GM12878 (cell line): ENCODE measurements around the gene PIGL. TPM values are rescaled to one million over a fixed set of nuclear protein-coding genes. Genes with fewer than 3 reads are reported as not detected.
A peak's percentile ranks its signal among the peaks of the same experiment; 100 is the strongest.

Experiments
- ATAC-seq: fragments of 200-7000 bp; cut with Tn5 transposase; 3 replicates; pipeline ENCODE4 v1.9.1; 2020; ENCODE audit warnings: mild to moderate bottlenecking, moderate library complexity
- BruUV-seq: library from RNA; stranded (reverse); fragments of 400-500 nt; replicated peaks from 2 replicates; lab custom pipeline; 2021; lab: Mats Ljungman, UMichigan
- CTCF ChIA-PET: fragments of 300-600 bp; sonication (Branson Sonifier 250); formaldehyde crosslinking; extraction: SDS; loops from one replicate; lab custom pipeline; 2021; ENCODE audit warnings: inconsistent platforms; lab: Yijun Ruan, JAX
- POLR2A ChIA-PET: fragments of 350-600 bp; formaldehyde crosslinking; extraction: SDS; loops from one replicate; lab custom pipeline; 2021; ENCODE audit warnings: inconsistent platforms; lab: Charles Lee
- RAD21 ChIA-PET: fragments of 300-600 bp; sonication (Branson Sonifier 250); formaldehyde crosslinking; loops from one replicate; lab custom pipeline; 2023; ENCODE audit warnings: antibody characterized with exemption; ENCODE audit not compliant: unreplicated experiment; lab: Charles Lee
- SMC1A ChIA-PET: fragments of 300-600 bp; sonication (Branson Sonifier 250); formaldehyde crosslinking; loops from one replicate; lab custom pipeline; 2023; ENCODE audit not compliant: unreplicated experiment, uncharacterized antibody; lab: Charles Lee
- DNase-seq: peaks from one replicate; pipeline ENCODE4 v3.0.0-alpha.2; 2011; ENCODE audit warnings: low read depth, low spot score
- FAIRE-seq: peaks from 3 replicates; lab custom pipeline; 2011; peaks lifted over from hg19 to GRCh38; lab: Jason Lieb, UNC
- H2AFZ ChIP-seq: 2 replicates; pipeline ENCODE4 v1.6.0; 2011; ENCODE audit warnings: low read depth, low read length, control low read depth; ENCODE audit not compliant: control insufficient read depth
- H3K27ac ChIP-seq: 2 replicates; pipeline ENCODE4 v1.5.1; 2011; ENCODE audit warnings: control low read depth; ENCODE audit not compliant: control insufficient read depth, insufficient read depth
- H3K27me3 ChIP-seq, 2 experiments: replicated peaks in 1 of 2; 2 replicates each; pipeline versions ENCODE4 v1.6.0 to v1.6.1; 2011; ENCODE audit warnings: low read length in 1 of 2; ENCODE audit not compliant: control insufficient read depth in 2 of 2, insufficient read depth in 2 of 2
- H3K36me3 ChIP-seq, 2 experiments: 2 replicates each; pipeline ENCODE4 v1.5.1; 2011; ENCODE audit warnings: low read length in 1 of 2; ENCODE audit not compliant: control insufficient read depth in 2 of 2, insufficient read depth in 2 of 2
- H3K4me1 ChIP-seq: 2 replicates; pipeline ENCODE4 v1.6.1; 2011; ENCODE audit warnings: mild to moderate bottlenecking, low read length, moderate library complexity, mixed read lengths; ENCODE audit not compliant: control insufficient read depth, insufficient read depth
- H3K4me2 ChIP-seq: 2 replicates; pipeline ENCODE4 v1.6.0; 2011; ENCODE audit warnings: control low read depth; ENCODE audit not compliant: control insufficient read depth, insufficient read depth
- H3K4me3 ChIP-seq: fragments of 200-600 bp; sonication (generic); 2 replicates; pipeline ENCODE4 v1.5.1; 2016
- H3K79me2 ChIP-seq: 2 replicates; pipeline ENCODE4 v1.6.0; 2011; ENCODE audit warnings: low read length; ENCODE audit not compliant: control insufficient read depth, insufficient read depth
- H3K9ac ChIP-seq: 2 replicates; pipeline ENCODE4 v1.8.0; 2011; ENCODE audit warnings: low read length, control low read depth, mixed read lengths; ENCODE audit not compliant: control insufficient read depth, insufficient read depth
- H3K9me3 ChIP-seq: replicated peaks from 3 replicates; pipeline ENCODE4 v1.5.1; 2011; ENCODE audit warnings: mild to moderate bottlenecking, low read length; ENCODE audit not compliant: control insufficient read depth, insufficient read depth
- H4K20me1 ChIP-seq: 2 replicates; pipeline ENCODE4 v1.6.0; 2011; ENCODE audit not compliant: control insufficient read depth, insufficient read depth
- BACH1 ChIP-seq: fragments of 450-650 bp; IDR thresholded peaks from 2 replicates; pipeline ENCODE4 v1.6.1; 2017; ENCODE audit warnings: mild to moderate bottlenecking, borderline replicate concordance
- BCLAF1 ChIP-seq: fragments of 450-650 bp; IDR thresholded peaks from 2 replicates; pipeline ENCODE4 v1.6.1; 2017; ENCODE audit warnings: antibody characterized with exemption, mild to moderate bottlenecking, moderate library complexity
- CBX5 ChIP-seq: sonication (generic); IDR thresholded peaks from 2 replicates; pipeline ENCODE4 v1.6.1; 2016; ENCODE audit warnings: low read depth, moderate library complexity, mild to moderate bottlenecking, inconsistent platforms
- ESRRA ChIP-seq: IDR thresholded peaks from 2 replicates; pipeline ENCODE4 v1.6.1; 2012; ENCODE audit warnings: mild to moderate bottlenecking, low read length, improper control_type of control experiment
- NR2C1 ChIP-seq: fragments of 450-650 bp; IDR thresholded peaks from 2 replicates; pipeline ENCODE4 v1.6.1; 2017; ENCODE audit warnings: antibody characterized with exemption, mild to moderate bottlenecking, moderate library complexity
- NR2C2 ChIP-seq: IDR thresholded peaks from 2 replicates; pipeline ENCODE4 v1.6.1; 2011; ENCODE audit warnings: borderline replicate concordance, low read depth; ENCODE audit not compliant: control insufficient read depth, insufficient read length
- RFX5 ChIP-seq: IDR thresholded peaks from 2 replicates; pipeline ENCODE4 v1.6.1; 2011; ENCODE audit warnings: low read depth, low read length, improper control_type of control experiment
- RUNX3 ChIP-seq: IDR thresholded peaks from 2 replicates; pipeline ENCODE4 v1.6.1; 2012; ENCODE audit warnings: low read length, inconsistent platforms
- SMAD1 ChIP-seq: fragments of 450-650 bp; IDR thresholded peaks from 2 replicates; pipeline ENCODE4 v1.6.1; 2018; ENCODE audit warnings: mild to moderate bottlenecking, low read depth; ENCODE audit not compliant: partially characterized antibody
- USF2 ChIP-seq: IDR thresholded peaks from 2 replicates; pipeline ENCODE4 v1.6.1; 2011; ENCODE audit warnings: low read depth, low read length, improper control_type of control experiment, borderline replicate concordance
- ZNF24 ChIP-seq: fragments of 450-650 bp; IDR thresholded peaks from 2 replicates; pipeline ENCODE4 v1.6.1; 2017; ENCODE audit warnings: antibody characterized with exemption, mild to moderate bottlenecking
- ZNF274 ChIP-seq: IDR thresholded peaks from one replicate; pipeline ENCODE4 v1.8.0; 2011; ENCODE audit not compliant: insufficient read length, insufficient read depth
- WGBS: methylation state at CpG from one replicate; pipeline ENCODE4 v1.1.6; 2016; ENCODE audit warnings: low lambda C conversion rate; ENCODE audit not compliant: insufficient replicate concordance, insufficient coverage; ENCODE audit errors: missing lambda C conversion rate; 5-methylcytosine and 5-hydroxymethylcytosine counted together
- in situ Hi-C: fragments of 300-500 bp; cut with MboI; formaldehyde crosslinking; loops from 9 replicates; pipeline ENCODE4 v1.14.3; 2018; ENCODE audit warnings: mixed read lengths
- intact Hi-C: fragments of 100-400 bp; cut with micrococcal nuclease; formaldehyde crosslinking; loops from one replicate; pipeline ENCODE4 v1.14.2; 2022; ENCODE audit not compliant: unreplicated experiment
- polyA plus RNA-seq, 11 experiments: library from polyadenylated mRNA; depleted of rRNA in 4 of 11; unstranded in 6 of 11; stranded (reverse) in 5 of 11; fragments of >200 nt; fragmentation: Nextera tagmentation in 4 of 11; fragmentation: Illumina TruSeq in 1 of 11; extraction: Ambion mirVana in 4 of 11; extraction: Trizol in 1 of 11; gene quantifications; 1 replicate in 1 of 11; 2 replicates in 10 of 11; pipeline versions ENCODE4 v1.2.1 to v1.2.3, GENCODE V29; 2011 to 2016; ENCODE audit warnings: inconsistent platforms in 2 of 11, missing spikeins in 2 of 11, low read depth in 1 of 11
- total RNA-seq, 4 experiments: library from RNA; depleted of rRNA in 3 of 4; stranded (reverse); fragments of >200 nt in 3 of 4; fragmentation: Illumina TruSeq in 1 of 4; extraction: Trizol in 1 of 4; gene quantifications; 2 replicates each; pipeline versions ENCODE4 v1.2.1 to v1.2.3, GENCODE V29; 2013 to 2021
- TF ChIP-seq, protein P1 (sequence below): fragments of 450-650 bp; IDR thresholded peaks from 2 replicates; pipeline ENCODE4 v1.6.1; 2017; ENCODE audit warnings: borderline replicate concordance
- TF ChIP-seq, protein P2 (sequence below): fragments of 450-650 bp; IDR thresholded peaks from 2 replicates; pipeline ENCODE4 v1.6.1; 2017; ENCODE audit warnings: mild to moderate bottlenecking, moderate library complexity

The PIGL gene
- total and polyA plus RNA-seq, 10 of the 15 experiments (the other 5 are each of a cell fraction or from before 2014, with no cell fraction given), result 25.9 to 52.5 (median 30.2) TPM

GRCh38 chr17:16287563-16288027, 70.6 kb downstream of the PIGL start:
- ChIA-PET RAD21 (interaction anchor here (0.7 to 5.8 kb wide), 12 partner anchors 18 to 151 kb away, joined by 3 to 30 read pairs (median 8); partner anchors contain the start of genes NCOR1, PIGL and TRPV2), SMC1A (interaction anchor here (0.9 to 3.8 kb wide), 14 partner anchors 12 to 153 kb away, joined by 3 to 28 read pairs (median 5); partner anchors contain the start of genes CENPV, PIGL and TRPV2), CTCF (interaction anchor here (0.7 to 4.7 kb wide), 12 partner anchors 11 to 234 kb away, joined by 3 to 38 read pairs (median 10); partner anchors contain the start of genes CENPV, NCOR1, PIGL and TRPV2), POLR2A (interaction anchor here (0.5 to 2.4 kb wide), 6 partner anchors 68 to 128 kb away, joined by 4 to 9 read pairs (median 6); partner anchors contain the start of genes NCOR1, PIGL, TRPV2 and UBB)
- Histone ChIP-seq H3K4me3 (peak overlapping the region; percentile 53; the same call in 1 of the 2 replicates), H4K20me1 (no peaks in the 10 kb centered on the region), H3K4me2 (peak overlapping the region; percentile 92), H3K27ac (peak overlapping the region; percentile 92), H3K27me3 (no peaks in the 10 kb centered on the region), H3K4me1 (peaks cover 40% of the 10 kb centered on the region), H2AFZ (peak overlapping the region; percentile 25), H3K36me3 (no peaks in the 10 kb centered on the region), H3K9me3 (no peaks in the 10 kb centered on the region), H3K79me2 (no peaks in the 10 kb centered on the region), H3K9ac (peak overlapping the region; percentile 86)
- under 1% methylated on average over 6 of the region's 6 CpGs for WGBS
- in situ Hi-C loops, result no loop called here
- ATAC-seq, result peak; percentile 42
- no TSS peak for BruUV-seq
- peak; percentile 82 for FAIRE-seq
- peak; percentile 80 for DNase-seq
- intact Hi-C loops, result loop anchor here (1.0 to 5.0 kb wide), 4 partner anchors 65 to 150 kb away; partner anchors contain the start of genes CENPV, PIGL and TRPV2
- TF ChIP-seq NR2C2 (no peak), ZNF274 (no peak), RUNX3 (peak; percentile 91), RFX5 (no peak), ESRRA (no peak), NR2C1 (peak; percentile 89), CBX5 (no peak), ZNF24 (0 out of 2 replicates have a peak, but pooled peaks have one; percentile 7), BACH1 (no peak; the same call in 1 of the 2 replicates), BCLAF1 (no peak), SMAD1 (no peak), USF2 (no peak)
- TF ChIP-seq, protein P1, sequence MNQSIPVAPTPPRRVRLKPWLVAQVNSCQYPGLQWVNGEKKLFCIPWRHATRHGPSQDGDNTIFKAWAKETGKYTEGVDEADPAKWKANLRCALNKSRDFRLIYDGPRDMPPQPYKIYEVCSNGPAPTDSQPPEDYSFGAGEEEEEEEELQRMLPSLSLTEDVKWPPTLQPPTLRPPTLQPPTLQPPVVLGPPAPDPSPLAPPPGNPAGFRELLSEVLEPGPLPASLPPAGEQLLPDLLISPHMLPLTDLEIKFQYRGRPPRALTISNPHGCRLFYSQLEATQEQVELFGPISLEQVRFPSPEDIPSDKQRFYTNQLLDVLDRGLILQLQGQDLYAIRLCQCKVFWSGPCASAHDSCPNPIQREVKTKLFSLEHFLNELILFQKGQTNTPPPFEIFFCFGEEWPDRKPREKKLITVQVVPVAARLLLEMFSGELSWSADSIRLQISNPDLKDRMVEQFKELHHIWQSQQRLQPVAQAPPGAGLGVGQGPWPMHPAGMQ, result no peak
- TF ChIP-seq, protein P2, sequence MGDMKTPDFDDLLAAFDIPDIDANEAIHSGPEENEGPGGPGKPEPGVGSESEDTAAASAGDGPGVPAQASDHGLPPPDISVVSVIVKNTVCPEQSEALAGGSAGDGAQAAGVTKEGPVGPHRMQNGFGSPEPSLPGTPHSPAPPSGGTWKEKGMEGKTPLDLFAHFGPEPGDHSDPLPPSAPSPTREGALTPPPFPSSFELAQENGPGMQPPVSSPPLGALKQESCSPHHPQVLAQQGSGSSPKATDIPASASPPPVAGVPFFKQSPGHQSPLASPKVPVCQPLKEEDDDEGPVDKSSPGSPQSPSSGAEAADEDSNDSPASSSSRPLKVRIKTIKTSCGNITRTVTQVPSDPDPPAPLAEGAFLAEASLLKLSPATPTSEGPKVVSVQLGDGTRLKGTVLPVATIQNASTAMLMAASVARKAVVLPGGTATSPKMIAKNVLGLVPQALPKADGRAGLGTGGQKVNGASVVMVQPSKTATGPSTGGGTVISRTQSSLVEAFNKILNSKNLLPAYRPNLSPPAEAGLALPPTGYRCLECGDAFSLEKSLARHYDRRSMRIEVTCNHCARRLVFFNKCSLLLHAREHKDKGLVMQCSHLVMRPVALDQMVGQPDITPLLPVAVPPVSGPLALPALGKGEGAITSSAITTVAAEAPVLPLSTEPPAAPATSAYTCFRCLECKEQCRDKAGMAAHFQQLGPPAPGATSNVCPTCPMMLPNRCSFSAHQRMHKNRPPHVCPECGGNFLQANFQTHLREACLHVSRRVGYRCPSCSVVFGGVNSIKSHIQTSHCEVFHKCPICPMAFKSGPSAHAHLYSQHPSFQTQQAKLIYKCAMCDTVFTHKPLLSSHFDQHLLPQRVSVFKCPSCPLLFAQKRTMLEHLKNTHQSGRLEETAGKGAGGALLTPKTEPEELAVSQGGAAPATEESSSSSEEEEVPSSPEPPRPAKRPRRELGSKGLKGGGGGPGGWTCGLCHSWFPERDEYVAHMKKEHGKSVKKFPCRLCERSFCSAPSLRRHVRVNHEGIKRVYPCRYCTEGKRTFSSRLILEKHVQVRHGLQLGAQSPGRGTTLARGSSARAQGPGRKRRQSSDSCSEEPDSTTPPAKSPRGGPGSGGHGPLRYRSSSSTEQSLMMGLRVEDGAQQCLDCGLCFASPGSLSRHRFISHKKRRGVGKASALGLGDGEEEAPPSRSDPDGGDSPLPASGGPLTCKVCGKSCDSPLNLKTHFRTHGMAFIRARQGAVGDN, result peak; percentile 75
